Measurements from ENCODE around the gene PFDN2.

Gene PFDN2
- 15.6 to 28.7 (median 21.1) reads per million in 4 experiments for total RNA-seq

GRCh38 chr1:161117759-161118581 is at the start of gene PFDN2, which contains the start of gene NIT1:
TSS of gene PFDN2 (minus strand) at chr1:161118037. CDS start at chr1:161118026, 11 bp downstream.
TSS of gene NIT1 (plus strand) at chr1:161118105. CDS start at chr1:161118177, 72 bp downstream.
- DNase-seq, result peak; percentile 67

GRCh38 chr1:161166669-161167548 is 49.1 kb upstream of the PFDN2 start:
- no peak for DNase-seq

GRCh38 chr1:161165742-161166668 is 48.2 kb upstream of the PFDN2 start, which contains the start of gene PPOX:
TSS of gene PPOX (plus strand) at chr1:161166426. CDS start at chr1:161166848, 422 bp downstream.
- peak; percentile 84 for DNase-seq

GRCh38 chr1:161164901-161165610 is 47.2 kb upstream of the PFDN2 start:
- DNase-seq, result no peak

GRCh38 chr1:161163793-161164192 is 46.0 kb upstream of the PFDN2 start:
- no peak for DNase-seq

GRCh38 chr1:161162806-161163205 is 45.0 kb upstream of the PFDN2 start:
- no peak for DNase-seq

GRCh38 chr1:161162052-161162451 is 44.2 kb upstream of the PFDN2 start:
- no peak for DNase-seq

GRCh38 chr1:161161652-161162051 is 43.8 kb upstream of the PFDN2 start:
- no peak for DNase-seq

GRCh38 chr1:161160671-161161145 is 42.9 kb upstream of the PFDN2 start:
- no peak for DNase-seq

GRCh38 chr1:161159913-161160243 is 42.0 kb upstream of the PFDN2 start:
- DNase-seq, result no peak

GRCh38 chr1:161159087-161159912 is 41.5 kb upstream of the PFDN2 start, which contains the start of gene USP21:
TSS of gene USP21 (plus strand) at chr1:161159500. CDS start at chr1:161160641, 1,141 bp downstream.
- peak; percentile 86 for DNase-seq

- no peak for DNase-seq
Measured at GRCh38 chr1:161158316-161159010, 40.6 kb upstream of the PFDN2 start.

GRCh38 chr1:161157867-161158266 is 40.0 kb upstream of the PFDN2 start:
- DNase-seq, result no peak

GRCh38 chr1:161153682-161154337 is 36.0 kb upstream of the PFDN2 start, which contains the start of gene UFC1:
TSS of gene UFC1 (plus strand) at chr1:161153978. CDS start at chr1:161153998, 20 bp downstream.
- peak; percentile 72 for DNase-seq

GRCh38 chr1:161153176-161153575 is 35.3 kb upstream of the PFDN2 start:
- DNase-seq, result no peak

GRCh38 chr1:161145832-161146231 is 28.0 kb upstream of the PFDN2 start:
- DNase-seq, result no peak

- no peak for DNase-seq
Measured at GRCh38 chr1:161140755-161141400, 23.0 kb upstream of the PFDN2 start.

GRCh38 chr1:161139766-161140165 is 21.9 kb upstream of the PFDN2 start:
- peak; percentile 6 for DNase-seq

- no peak for DNase-seq
Measured at GRCh38 chr1:161138431-161138830, 20.6 kb upstream of the PFDN2 start.

Measured in effector CD8-positive, alpha-beta T cell (primary cell).